K562 (cell line): ENCODE data around the gene GMDS.

Source experiments
- POLR2AphosphoS5 ChIP-seq: IDR thresholded peaks from 2 replicates; pipeline ENCODE4 v1.6.1; 2011; ENCODE audit warnings: mild to moderate bottlenecking, low read depth, low read length, moderate library complexity; ENCODE audit not compliant: control insufficient read depth, insufficient read depth
- SMC3 ChIP-seq: conservative IDR thresholded peaks from 2 replicates; pipeline ENCODE4 v1.6.1; 2011; ENCODE audit warnings: low read depth, low read length, improper control_type of control experiment; ENCODE audit not compliant: insufficient read depth
- TEAD4 ChIP-seq, 2 experiments: sonication (generic) in 1 of 2; formaldehyde crosslinking in 1 of 2; IDR thresholded peaks; 2 replicates each; pipeline versions ENCODE4 v1.6.1 to v1.8.0; 2012 to 2022; ENCODE audit warnings: borderline replicate concordance in 1 of 2, inconsistent platforms in 1 of 2, low read length in 1 of 2, mild to moderate bottlenecking in 1 of 2, missing genetic modification reagents in 1 of 2
- TF ChIP-seq, protein P1 (sequence below), 2 experiments: fragments of 450-650 bp in 1 of 2; sonication (generic) in 1 of 2; formaldehyde crosslinking; conservative IDR thresholded peaks; 2 replicates each; pipeline versions ENCODE4 v1.4.0 to v1.8.1; 2020 to 2022; ENCODE audit warnings: mild to moderate bottlenecking in 1 of 2, missing genetic modification reagents in 1 of 2
- TF ChIP-seq, protein P2 (sequence below): sonication (generic); formaldehyde crosslinking; IDR thresholded peaks from 2 replicates; pipeline ENCODE4 v1.8.1; 2022; ENCODE audit warnings: missing genetic modification reagents

DNA sequence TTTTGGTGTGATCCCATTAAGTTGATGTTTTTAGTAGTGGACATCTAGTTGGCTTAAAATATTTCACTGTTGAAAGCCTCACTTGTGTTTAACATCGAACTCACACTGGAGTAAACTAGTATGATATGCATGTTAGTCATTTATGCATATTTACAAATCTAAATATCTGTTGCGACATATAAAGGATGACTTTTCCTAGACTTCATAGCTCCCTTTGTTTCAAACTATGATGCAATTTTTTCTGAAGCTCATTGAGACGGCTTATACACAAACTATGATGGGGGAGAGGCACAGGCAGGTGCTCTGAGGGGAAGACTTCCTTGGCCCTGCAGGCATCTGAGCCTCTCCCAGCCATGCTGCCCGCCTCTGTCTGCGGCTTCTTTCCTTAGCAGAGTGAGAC lies 647.5 kb downstream of the GMDS start:
- TF ChIP-seq, protein P1, sequence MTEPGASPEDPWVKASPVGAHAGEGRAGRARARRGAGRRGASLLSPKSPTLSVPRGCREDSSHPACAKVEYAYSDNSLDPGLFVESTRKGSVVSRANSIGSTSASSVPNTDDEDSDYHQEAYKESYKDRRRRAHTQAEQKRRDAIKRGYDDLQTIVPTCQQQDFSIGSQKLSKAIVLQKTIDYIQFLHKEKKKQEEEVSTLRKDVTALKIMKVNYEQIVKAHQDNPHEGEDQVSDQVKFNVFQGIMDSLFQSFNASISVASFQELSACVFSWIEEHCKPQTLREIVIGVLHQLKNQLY (CRISPR knock-in tag; conservative IDR thresholded peaks at IDR 0.05) = no peak
- TF ChIP-seq, protein P2, sequence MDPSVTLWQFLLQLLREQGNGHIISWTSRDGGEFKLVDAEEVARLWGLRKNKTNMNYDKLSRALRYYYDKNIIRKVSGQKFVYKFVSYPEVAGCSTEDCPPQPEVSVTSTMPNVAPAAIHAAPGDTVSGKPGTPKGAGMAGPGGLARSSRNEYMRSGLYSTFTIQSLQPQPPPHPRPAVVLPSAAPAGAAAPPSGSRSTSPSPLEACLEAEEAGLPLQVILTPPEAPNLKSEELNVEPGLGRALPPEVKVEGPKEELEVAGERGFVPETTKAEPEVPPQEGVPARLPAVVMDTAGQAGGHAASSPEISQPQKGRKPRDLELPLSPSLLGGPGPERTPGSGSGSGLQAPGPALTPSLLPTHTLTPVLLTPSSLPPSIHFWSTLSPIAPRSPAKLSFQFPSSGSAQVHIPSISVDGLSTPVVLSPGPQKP = no peak
- TF ChIP-seq SMC3 = no peak
- TF ChIP-seq TEAD4 (IDR thresholded peaks at IDR 0.05; ENCODE audit: low read length) = no peak
- no peak for TF ChIP-seq TEAD4 (CRISPR knock-in tag; IDR thresholded peaks at IDR 0.05; ENCODE audit: borderline replicate concordance)
- TF ChIP-seq POLR2AphosphoS5 = no peak
